Coronary artery (tissue), 2 donors: ENCODE results near the gene TNNI3K.

ENCODE experiments used
- DNase-seq: peaks from one replicate; pipeline ENCODE4 v3.0.0-alpha.2; 2017; ENCODE audit warnings: low spot score
- H3K27ac ChIP-seq, 2 donors: fragments of 200-600 bp; sonication (generic); one replicate each; pipeline ENCODE4 v1.5.1; 2016 to 2019
- H3K4me3 ChIP-seq: fragments of 200-600 bp; sonication (generic); 2 replicates; pipeline ENCODE4 v1.5.1; 2016; ENCODE audit warnings: mild to moderate bottlenecking, moderate library complexity
- TF ChIP-seq, protein P1 (sequence below): fragments of 200-600 bp; sonication (generic); IDR thresholded peaks from one replicate; pipeline ENCODE4 v1.5.1; 2019; ENCODE audit warnings: antibody characterized with exemption

The TNNI3K gene

DNA sequence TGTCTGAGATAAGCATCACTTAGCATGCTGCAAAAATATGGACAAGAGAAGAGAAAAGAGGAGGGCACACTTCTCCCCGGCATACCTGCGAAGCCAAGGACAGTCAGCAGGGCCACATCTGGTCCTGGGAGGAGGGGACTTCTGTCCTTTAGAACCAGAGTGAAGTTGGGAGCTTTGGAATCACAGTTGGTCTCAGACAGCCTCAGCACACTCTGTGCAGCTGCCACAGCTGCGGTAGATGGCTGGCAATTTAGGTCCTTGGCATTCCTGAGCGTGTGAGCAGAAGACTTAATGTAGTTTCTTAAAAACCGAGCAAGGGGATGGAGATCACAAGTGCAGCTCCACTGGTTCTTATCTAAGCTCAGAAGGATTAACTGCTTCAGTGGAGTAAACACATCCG, 244.9 kb downstream of the TNNI3K start:
- TF ChIP-seq, protein P1, sequence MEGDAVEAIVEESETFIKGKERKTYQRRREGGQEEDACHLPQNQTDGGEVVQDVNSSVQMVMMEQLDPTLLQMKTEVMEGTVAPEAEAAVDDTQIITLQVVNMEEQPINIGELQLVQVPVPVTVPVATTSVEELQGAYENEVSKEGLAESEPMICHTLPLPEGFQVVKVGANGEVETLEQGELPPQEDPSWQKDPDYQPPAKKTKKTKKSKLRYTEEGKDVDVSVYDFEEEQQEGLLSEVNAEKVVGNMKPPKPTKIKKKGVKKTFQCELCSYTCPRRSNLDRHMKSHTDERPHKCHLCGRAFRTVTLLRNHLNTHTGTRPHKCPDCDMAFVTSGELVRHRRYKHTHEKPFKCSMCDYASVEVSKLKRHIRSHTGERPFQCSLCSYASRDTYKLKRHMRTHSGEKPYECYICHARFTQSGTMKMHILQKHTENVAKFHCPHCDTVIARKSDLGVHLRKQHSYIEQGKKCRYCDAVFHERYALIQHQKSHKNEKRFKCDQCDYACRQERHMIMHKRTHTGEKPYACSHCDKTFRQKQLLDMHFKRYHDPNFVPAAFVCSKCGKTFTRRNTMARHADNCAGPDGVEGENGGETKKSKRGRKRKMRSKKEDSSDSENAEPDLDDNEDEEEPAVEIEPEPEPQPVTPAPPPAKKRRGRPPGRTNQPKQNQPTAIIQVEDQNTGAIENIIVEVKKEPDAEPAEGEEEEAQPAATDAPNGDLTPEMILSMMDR: no peak
- no peak overlapping the region for H3K27ac ChIP-seq
- H3K4me3 ChIP-seq: no peak overlapping the region
- no peak for DNase-seq

DNA sequence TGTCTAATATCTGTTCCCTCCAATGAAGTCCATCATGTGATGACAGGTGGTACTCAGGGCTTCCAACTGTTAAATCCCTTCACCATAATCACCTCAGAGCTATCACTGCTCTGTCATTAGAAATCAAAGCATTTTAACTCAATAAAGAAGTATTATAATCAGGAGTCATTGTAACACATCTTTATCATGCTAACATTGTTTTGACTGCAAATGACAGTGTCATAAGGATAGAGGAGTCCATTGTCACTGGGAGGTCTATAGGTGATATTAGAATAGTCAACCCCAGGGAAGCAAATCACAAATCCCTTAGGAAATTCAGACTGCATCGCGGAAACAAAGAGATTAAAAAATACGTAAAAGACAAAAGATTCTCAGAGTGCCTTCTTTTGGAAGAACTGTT, 246.4 kb downstream of the TNNI3K start:
- no peak overlapping the region for H3K27ac ChIP-seq
- H3K4me3 ChIP-seq: no peak overlapping the region
- no peak for DNase-seq
- TF ChIP-seq, protein P1: no peak

DNA sequence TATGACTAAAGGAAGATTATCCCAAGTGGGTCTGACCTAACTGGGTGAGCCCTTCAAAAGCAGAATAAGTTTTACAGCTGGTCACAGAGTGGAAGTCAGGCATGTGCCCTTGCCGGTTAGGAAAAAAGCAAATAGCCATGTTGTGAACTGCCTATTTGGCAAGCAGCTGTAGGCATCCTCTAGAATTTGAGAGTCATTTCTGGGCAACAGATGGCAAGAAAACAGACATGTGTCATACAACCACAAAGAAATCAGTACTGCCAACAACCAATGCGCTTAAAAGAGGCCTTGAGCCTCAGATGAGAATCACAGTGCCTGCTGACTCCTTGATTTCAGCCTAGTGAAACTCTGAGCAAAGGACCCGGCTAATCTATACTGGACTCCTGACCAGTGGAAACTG, 250.4 kb downstream of the TNNI3K start:
- DNase-seq: no peak
- TF ChIP-seq, protein P1: no peak

DNA sequence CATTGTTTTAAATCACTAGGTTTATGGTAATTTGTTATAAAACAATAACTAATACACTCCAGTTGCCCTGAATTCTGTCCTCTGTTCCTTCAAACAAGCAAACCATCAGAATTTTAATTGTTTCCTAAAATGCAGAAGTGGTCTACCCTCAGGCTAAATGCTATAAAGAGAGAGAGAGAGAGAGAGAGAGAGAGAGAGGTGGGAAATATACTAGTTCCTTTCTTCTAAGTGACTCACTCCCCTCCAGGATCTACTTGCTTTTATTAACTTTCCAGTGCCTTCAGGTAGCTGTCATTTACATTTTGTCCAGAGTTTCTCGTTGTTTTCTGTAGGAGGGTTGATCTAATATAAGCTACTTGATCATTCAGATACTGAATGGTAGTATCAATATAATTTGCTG, 250.8 kb downstream of the TNNI3K start:
- no peak for DNase-seq
- Histone ChIP-seq H3K27ac (no peak overlapping the region), H3K4me3 (no peak overlapping the region)
- TF ChIP-seq, protein P1: no peak

More for the DNA sequence above, 250.4 kb downstream of the TNNI3K start:
- Histone ChIP-seq H3K4me3 (no peak overlapping the region), H3K27ac (no peak overlapping the region)

DNA sequence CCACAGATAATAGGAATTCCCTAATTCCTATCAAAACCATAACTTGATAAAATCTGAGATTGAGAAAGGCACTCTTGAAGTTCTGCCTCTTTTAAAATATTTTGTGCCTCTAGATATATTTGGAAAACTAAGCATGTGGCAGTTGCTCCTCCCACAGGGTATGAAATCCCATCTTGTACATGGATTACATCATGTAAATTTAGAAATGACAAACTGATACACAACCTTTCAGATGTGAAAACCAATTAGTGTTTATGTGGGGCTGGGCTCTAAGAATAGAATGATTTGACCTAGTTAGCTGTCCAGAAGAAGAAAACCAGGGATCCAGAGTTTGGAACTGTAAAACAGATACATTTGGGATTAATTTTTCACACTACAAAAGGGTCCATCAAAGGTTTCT, 261.5 kb downstream of the TNNI3K start:
- Histone ChIP-seq H3K27ac (no peak overlapping the region), H3K4me3 (no peak overlapping the region)
- no peak for DNase-seq
- TF ChIP-seq, protein P1: no peak

DNA sequence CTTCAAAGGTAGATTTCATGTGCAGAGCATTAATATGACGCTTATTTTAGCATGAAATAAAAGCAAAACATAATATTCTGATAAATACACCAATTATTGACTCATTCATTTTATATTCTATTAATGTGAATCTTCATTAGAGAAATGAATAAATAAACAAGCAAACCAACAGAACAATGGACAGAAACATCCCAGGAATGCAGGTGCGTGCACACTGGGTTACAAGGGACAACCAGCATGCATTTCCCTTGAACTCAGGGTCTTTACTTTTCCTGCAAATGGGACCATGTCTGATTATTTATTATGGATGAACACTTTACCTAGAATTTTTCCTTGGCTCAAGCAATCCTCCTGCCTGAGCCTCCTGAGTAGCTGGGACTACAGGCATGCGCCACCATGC, 263.7 kb downstream of the TNNI3K start:
- no peak overlapping the region for H3K4me3 ChIP-seq
- no peak for DNase-seq
- no peak overlapping the region for H3K27ac ChIP-seq
- TF ChIP-seq, protein P1: no peak

DNA sequence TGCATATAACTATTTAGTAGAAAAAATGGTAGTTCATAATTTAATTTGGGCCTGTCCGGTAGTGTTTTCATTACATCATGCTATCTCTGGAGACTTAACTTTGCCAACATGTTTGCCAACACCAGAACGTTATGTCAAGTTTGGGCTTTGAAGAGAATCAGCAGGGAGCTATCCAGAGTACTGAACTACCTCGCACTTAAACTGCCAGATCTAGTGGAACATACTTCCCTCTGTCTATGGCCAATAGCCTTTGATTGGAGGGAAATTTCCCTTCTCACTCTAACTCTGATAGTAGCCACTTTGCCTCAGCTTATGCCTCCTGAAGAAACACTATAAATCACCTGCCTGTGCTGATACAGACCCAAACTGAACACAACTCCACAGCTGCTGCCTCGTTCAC, 267.2 kb downstream of the TNNI3K start:
- DNase-seq: no peak
- no peak overlapping the region for H3K27ac ChIP-seq
- no peak overlapping the region for H3K4me3 ChIP-seq
- TF ChIP-seq, protein P1: no peak
